ENCODE results near the gene SMCR8. TPM values are rescaled to one million over a fixed set of nuclear protein-coding genes. Genes with fewer than 3 reads are reported as not detected.

Gene SMCR8
- polyA plus RNA-seq, 1 of the 3 experiments (the other 2 are of a cell fraction) = 5.6 TPM

- TF ChIP-seq CTCF (IDR thresholded peaks at IDR 0.05) (no peak), POLR2AphosphoS5 (IDR thresholded peaks at IDR 0.05; ENCODE audit: low read depth, low read length) (no peak), NRF1 (IDR thresholded peaks at IDR 0.05; ENCODE audit: low read depth, low read length) (no peak), MAX (IDR thresholded peaks at IDR 0.05; ENCODE audit: low read depth) (no peak), GABPA (IDR thresholded peaks at IDR 0.05; ENCODE audit: low read depth) (no peak), JUND (IDR thresholded peaks at IDR 0.05) (no peak), NFIC (IDR thresholded peaks at IDR 0.05; ENCODE audit: borderline replicate concordance) (no peak), PBX3 (IDR thresholded peaks at IDR 0.05) (no peak), FOXJ3 (CRISPR knock-in tag; IDR thresholded peaks at IDR 0.05) (no peak), TAF1 (IDR thresholded peaks at IDR 0.05; ENCODE audit: borderline replicate concordance, low read depth, low read length) (no peak), SIN3A (IDR thresholded peaks at IDR 0.05; ENCODE audit: borderline replicate concordance, low read depth, low read length) (no peak), GATA2 (CRISPR knock-in tag; IDR thresholded peaks at IDR 0.05) (no peak)
Measured at GRCh38 chr17:18277076-18277475, 38.0 kb upstream of the SMCR8 start (continued).

GRCh38 chr17:18278867-18279266 lies 36.2 kb upstream of the SMCR8 start:
- TF ChIP-seq EP300 (IDR thresholded peaks at IDR 0.05; ENCODE audit: borderline replicate concordance in 1 of 2, low read depth in 1 of 2, low read length in 1 of 2) (no peak), SIN3A (IDR thresholded peaks at IDR 0.05; ENCODE audit: borderline replicate concordance, low read depth, low read length) (no peak)
- Histone ChIP-seq H3K9me3 (no peaks in the 10 kb centered on the region), H3K36me3 (replicated peaks in 1 of 2; ENCODE audit: control insufficient read depth in 1 of 2, insufficient read depth in 2 of 2, low read length in 1 of 2) (peaks cover 43 to 67% of the 10 kb centered on the region in 2 experiments), H2AFZ (ENCODE audit: low read depth) (no peak overlapping the region), H3K4me1 (ENCODE audit: control insufficient read depth in 1 of 2, insufficient read depth in 2 of 2, low read depth in 1 of 2, low read length in 1 of 2) (no peaks in the 10 kb centered on the region), H3K9ac (no peak overlapping the region), H3K9me2 (no peaks in the 10 kb centered on the region), H3F3A (replicated peaks; ENCODE audit: insufficient read depth) (no peaks in the 10 kb centered on the region), H3K79me2 (ENCODE audit: insufficient read depth) (no peaks in the 10 kb centered on the region), H3K27ac (ENCODE audit: low read depth in 2 of 2, low read length in 1 of 2) (no peak overlapping the region), H3K4me2 (no peak overlapping the region), H3K4me3 (ENCODE audit: low read depth in 2 of 2, low read length in 1 of 2) (no peak overlapping the region), H4K20me1 (ENCODE audit: insufficient read depth) (no peaks in the 10 kb centered on the region), H3K27me3 (ENCODE audit: insufficient read depth) (no peaks in the 10 kb centered on the region)
- ChIA-PET CTCF (interaction anchor here (0.7 kb wide), 1 partner anchor 45 kb away, joined by 3 read pairs; no protein-coding TSS in a partner anchor), POLR2A (no interaction called here)
- no peak for DNase-seq
- WGBS (ENCODE audit: low lambda C conversion rate) = 82% methylated on average over 3 of the region's 3 CpGs

GRCh38 chr17:18280249-18280648 lies 34.8 kb upstream of the SMCR8 start:
- DNase-seq = no peak
- POLR2A ChIA-PET = no interaction called here
- CTCF ChIA-PET = interaction anchor here (1.0 to 1.6 kb wide), 2 partner anchors 10 to 32 kb away, joined by 4 to 5 read pairs; no protein-coding TSS in a partner anchor
- Histone ChIP-seq H3F3A (replicated peaks; ENCODE audit: insufficient read depth) (no peaks in the 10 kb centered on the region), H3K9me3 (no peaks in the 10 kb centered on the region), H3K27me3 (ENCODE audit: insufficient read depth) (no peaks in the 10 kb centered on the region), H3K27ac (ENCODE audit: low read depth in 2 of 2, low read length in 1 of 2) (no peak overlapping the region), H3K4me3 (ENCODE audit: low read depth in 2 of 2, low read length in 1 of 2) (no peak overlapping the region), H3K79me2 (ENCODE audit: insufficient read depth) (no peaks in the 10 kb centered on the region), H4K20me1 (ENCODE audit: insufficient read depth) (no peaks in the 10 kb centered on the region), H3K36me3 (replicated peaks in 1 of 2; ENCODE audit: control insufficient read depth in 1 of 2, insufficient read depth in 2 of 2, low read length in 1 of 2) (peaks cover 50 to 70% of the 10 kb centered on the region in 2 experiments), H2AFZ (ENCODE audit: low read depth) (no peak overlapping the region), H3K9ac (no peak overlapping the region), H3K4me1 (ENCODE audit: control insufficient read depth in 1 of 2, insufficient read depth in 2 of 2, low read depth in 1 of 2, low read length in 1 of 2) (no peaks in the 10 kb centered on the region), H3K9me2 (no peaks in the 10 kb centered on the region), H3K4me2 (no peak overlapping the region)
- no peak for TF ChIP-seq RCOR1 (IDR thresholded peaks at IDR 0.05; ENCODE audit: low read length)
- 90% methylated on average over 3 of the region's 4 CpGs for WGBS (ENCODE audit: low lambda C conversion rate)

All from SK-N-SH (cell line).